ENCODE results near the gene ANO2.
A peak's percentile ranks its signal among the peaks of the same experiment; 100 is the strongest.
"Not testable (repeated sequence)": the region's sequence is repeated elsewhere in the genome, so short reads cannot be mapped to it uniquely, and the experiment has no call there.

Gene ANO2

DNA sequence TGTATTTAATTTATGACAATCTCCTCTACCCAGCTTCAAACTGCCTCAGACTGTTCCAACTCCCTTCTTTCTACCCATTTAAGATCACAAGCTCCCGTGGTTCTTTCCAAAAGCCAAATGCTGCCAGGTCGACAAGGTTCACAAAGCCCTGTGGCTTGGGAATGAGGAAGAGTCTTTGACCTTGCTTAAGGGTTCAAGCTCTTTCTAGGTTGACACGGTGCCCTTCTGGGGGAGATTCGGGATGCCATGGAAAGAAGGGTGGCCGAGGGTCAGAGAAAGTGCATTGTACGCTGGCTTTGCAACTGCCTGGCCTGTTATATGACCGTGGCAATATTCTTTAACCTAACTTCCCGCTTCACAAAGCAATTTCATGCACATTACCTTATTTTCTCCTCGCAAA lies 239.3 kb downstream of the ANO2 start:
- H3K27ac Mint-ChIP-seq, result no peak overlapping the region
- ATAC-seq (no peak), DNase-seq (no peak)
- H3K4me3 Mint-ChIP-seq, result no peak overlapping the region
- H3K27me3 Mint-ChIP-seq, result peaks cover 10% of the 10 kb centered on the region
- H3K9me3 Mint-ChIP-seq, result no peaks in the 10 kb centered on the region
- H3K4me1 Mint-ChIP-seq, result peaks cover 6% of the 10 kb centered on the region

DNA sequence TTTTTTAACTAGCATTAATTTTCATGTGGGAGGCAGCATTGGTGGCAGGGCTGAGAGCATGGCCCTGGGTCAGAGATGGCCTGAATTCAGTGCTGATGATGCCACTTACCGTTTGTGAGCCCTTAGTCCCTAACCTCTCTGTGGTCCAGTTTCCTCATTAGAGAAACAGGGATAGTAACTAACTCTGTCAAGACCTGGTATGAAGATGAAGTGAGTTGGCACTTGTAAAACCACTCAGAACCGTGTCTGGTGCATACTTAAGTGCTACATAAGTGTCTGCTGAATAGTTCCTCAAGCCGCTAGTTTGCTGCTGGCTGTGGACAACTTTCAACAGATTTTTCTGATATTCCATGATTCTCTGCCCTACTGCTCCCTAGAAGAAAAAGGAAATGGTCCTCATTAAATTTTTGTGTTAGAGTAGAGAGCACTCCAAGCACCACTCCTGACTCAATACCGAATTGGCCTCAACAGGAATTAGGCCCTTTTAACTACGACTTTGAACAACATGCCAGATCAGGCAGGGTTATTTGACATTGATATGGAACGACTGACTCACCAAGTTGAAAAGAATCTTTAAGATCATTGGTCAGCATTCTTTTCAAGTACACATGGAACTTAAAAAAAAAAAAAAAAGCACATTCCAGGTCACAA lies 250.2 kb downstream of the ANO2 start:
- H3K4me1 Mint-ChIP-seq, result no peaks in the 10 kb centered on the region
- DNase-seq, result no peak
- ATAC-seq, result no peak
- H3K27me3 Mint-ChIP-seq, result no peaks in the 10 kb centered on the region
- no peak overlapping the region for H3K4me3 Mint-ChIP-seq
- H3K9me3 Mint-ChIP-seq, result no peaks in the 10 kb centered on the region
- no peak overlapping the region for H3K27ac Mint-ChIP-seq

DNA sequence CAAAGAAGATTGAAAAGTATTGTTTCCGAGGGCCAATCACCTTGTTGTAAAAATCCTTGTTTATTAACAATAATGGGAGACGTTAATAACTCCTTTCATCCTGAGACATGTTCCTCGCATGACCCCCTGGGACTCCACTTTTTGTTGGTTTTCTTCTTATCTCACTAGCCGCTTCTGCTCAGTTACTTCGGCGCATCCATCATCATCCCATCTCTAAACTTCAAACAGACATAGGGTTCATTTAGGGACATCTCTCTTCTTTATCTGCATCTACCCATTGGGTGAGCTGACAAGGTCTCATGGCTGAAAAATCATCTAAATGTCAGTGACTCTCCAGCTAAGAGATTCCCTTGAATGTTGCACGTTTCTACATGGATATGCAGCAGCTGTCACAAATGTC lies 252.2 kb downstream of the ANO2 start:
- no peaks in the 10 kb centered on the region for H3K4me1 Mint-ChIP-seq
- ATAC-seq (no peak), DNase-seq (no peak)
- H3K4me3 Mint-ChIP-seq, result no peak overlapping the region
- H3K9me3 Mint-ChIP-seq, result no peaks in the 10 kb centered on the region
- no peak overlapping the region for H3K27ac Mint-ChIP-seq
- no peaks in the 10 kb centered on the region for H3K27me3 Mint-ChIP-seq

DNA sequence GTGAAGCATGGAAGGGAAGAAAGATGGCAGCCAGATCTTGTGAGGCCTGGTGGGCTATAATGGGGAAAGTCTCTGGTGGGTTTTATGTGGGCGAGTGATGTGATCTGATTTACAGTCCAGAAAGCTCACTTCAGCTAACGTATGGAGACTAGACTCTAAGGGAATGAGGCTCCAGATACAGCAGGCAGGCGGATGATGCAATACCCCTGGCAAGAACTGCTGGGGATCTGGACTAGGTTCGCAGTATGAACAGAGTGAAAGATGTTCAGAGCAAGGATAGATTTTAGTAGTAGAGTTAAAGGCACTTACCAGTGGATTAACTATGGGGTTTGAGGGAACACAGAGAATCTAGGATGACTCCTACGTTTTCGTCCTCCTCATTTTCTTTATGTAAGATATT lies 253.1 kb downstream of the ANO2 start:
- ATAC-seq, result no peak
- H3K9me3 Mint-ChIP-seq, result no peaks in the 10 kb centered on the region

DNA sequence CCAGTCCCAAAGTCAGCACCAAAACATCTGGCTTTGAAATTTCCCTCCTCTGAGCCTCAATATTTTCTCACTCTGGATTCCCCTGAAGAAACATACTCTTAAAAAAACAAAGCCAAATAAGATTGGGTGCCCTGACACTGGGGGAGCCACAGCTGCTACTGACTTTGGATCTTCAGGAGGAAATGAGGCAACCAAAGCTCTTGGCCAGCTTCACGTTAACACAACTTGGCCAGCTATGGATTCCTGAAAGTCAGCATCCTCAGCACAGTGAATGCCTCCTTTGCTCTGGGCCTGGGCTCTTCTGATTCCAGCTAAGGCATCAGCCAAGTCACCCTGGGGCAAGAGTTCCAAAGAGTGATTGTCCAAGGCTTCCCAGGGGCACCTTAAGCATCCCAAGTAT lies 254.8 kb downstream of the ANO2 start:
- Mint-ChIP-seq H3K27ac (no peak overlapping the region), H3K4me1 (no peaks in the 10 kb centered on the region), H3K9me3 (no peaks in the 10 kb centered on the region), H3K27me3 (no peaks in the 10 kb centered on the region), H3K4me3 (no peak overlapping the region)
- DNase-seq (no peak), ATAC-seq (no peak)

More for the DNA sequence above, 253.1 kb downstream of the ANO2 start:
- DNase-seq, result no peak
- H3K27ac Mint-ChIP-seq, result no peak overlapping the region
- no peaks in the 10 kb centered on the region for H3K27me3 Mint-ChIP-seq
- H3K4me1 Mint-ChIP-seq, result no peaks in the 10 kb centered on the region
- H3K4me3 Mint-ChIP-seq, result no peak overlapping the region

DNA sequence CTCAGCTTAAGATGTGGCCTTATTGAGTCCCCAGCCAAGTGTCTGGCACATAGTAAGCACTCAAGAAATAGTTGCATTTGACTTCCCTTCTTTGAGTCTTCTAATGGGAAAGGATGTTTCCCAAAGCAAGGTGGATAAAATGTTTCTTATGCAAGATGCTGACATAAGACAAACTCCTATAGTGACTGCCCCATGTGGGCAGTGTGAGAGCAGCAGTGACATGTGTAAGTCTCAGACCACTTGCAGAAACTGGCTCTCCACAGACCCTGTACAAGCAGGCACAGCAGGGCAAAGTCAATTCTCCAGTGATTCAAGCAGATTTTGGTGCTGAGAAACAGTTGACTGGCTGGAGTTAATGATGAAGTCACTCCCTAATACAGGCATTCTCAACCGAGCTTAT lies 255.3 kb downstream of the ANO2 start:
- ATAC-seq (no peak), DNase-seq (no peak)
- Mint-ChIP-seq H3K9me3 (no peaks in the 10 kb centered on the region), H3K4me1 (no peaks in the 10 kb centered on the region), H3K27ac (peak overlapping the region in 1 of 2 donors; percentile 29), H3K27me3 (no peaks in the 10 kb centered on the region), H3K4me3 (no peak overlapping the region)

DNA sequence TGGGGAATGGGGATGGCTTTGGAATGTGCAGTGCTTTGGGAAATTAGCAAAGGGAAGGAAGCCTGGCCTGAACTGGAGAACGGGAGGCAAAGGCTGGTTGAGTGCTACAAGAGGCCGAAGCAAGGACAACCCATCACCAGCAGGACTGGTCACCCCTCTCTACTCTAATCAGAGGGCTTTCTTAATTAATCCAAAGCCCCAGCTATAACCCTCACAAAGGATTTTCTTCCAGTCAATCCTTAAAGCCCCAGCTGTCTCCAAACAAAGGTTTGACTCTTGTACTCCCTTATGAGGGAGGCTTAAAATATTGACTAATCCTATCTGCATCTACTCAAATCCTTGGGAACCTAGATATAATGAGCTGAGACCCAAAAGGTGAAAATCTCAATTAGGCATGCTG lies 256.8 kb downstream of the ANO2 start:
- Mint-ChIP-seq H3K27me3 (no peaks in the 10 kb centered on the region), H3K4me1 (no peaks in the 10 kb centered on the region), H3K9me3 (no peaks in the 10 kb centered on the region), H3K27ac (no peak overlapping the region), H3K4me3 (no peak overlapping the region)
- ATAC-seq (no peak), DNase-seq (no peak)

DNA sequence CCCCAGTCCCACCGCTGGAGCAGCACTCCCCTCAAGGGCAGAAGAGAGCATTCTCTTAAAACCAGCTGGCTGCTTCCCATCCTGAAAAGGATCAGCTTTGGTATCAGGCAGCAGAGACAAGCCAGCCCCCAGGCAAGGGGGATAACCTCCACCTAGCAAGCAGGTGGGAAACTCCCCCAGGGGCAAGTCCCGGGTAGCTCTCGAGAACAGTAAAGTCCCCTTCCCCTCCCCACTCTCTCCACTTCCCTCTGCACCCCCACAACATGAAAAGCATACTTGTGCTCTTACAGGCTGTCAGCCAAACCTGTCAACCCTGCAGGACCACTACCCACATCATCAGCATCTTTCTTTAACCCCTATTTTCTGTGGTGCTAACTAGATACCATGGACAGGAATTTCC lies 259.1 kb downstream of the ANO2 start:
- no peak overlapping the region for H3K27ac Mint-ChIP-seq
- H3K9me3 Mint-ChIP-seq, result no peaks in the 10 kb centered on the region
- ATAC-seq, result no peak
- no peaks in the 10 kb centered on the region for H3K27me3 Mint-ChIP-seq
- H3K4me3 Mint-ChIP-seq, result no peak overlapping the region
- no peaks in the 10 kb centered on the region for H3K4me1 Mint-ChIP-seq
- DNase-seq, result no peak

DNA sequence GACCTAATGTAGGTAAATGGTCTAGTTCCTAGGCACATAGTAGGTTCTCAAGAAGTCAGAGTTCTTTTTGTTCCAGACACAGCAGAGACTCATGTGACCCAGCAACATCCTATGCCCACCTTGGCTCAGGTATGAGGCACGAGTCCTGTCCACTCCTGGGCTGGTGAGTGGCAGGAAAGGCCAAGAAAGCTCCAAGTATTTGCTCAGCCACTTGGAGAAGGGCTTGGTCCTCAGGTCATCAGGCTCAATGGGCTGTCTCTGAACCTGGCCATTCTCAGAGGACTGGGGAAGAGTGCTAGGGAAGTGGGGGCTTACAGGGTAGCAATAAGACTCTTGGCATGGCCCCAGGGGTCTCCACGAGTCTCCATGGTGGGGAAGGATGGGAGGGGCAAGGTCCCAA lies 260.1 kb downstream of the ANO2 start:
- Mint-ChIP-seq H3K27ac (peak overlapping the region in 1 of 2 donors; percentile 21), H3K27me3 (no peaks in the 10 kb centered on the region), H3K9me3 (no peaks in the 10 kb centered on the region), H3K4me1 (no peaks in the 10 kb centered on the region), H3K4me3 (no peak overlapping the region)
- DNase-seq (no peak), ATAC-seq (no peak)

DNA sequence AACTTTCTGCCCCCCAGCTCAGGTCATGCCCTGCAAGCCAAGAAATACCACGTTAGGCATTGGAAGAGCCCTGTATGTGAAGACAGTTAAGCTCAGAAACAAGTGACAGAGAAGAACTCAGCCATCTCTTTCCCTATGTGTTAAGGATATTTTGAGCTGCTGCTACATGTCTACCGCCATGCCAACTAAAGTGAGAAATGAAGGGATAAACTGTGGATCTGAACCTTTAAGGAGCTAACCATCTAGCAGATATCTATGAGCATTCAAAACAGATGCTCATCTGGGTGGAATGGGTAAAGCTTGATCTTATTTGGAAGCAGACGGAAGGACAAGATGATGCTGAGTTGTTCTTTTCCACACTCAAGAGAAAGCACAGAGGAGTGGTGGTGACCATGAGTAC lies 262.5 kb downstream of the ANO2 start:
- H3K27ac Mint-ChIP-seq, result no peak overlapping the region

DNA sequence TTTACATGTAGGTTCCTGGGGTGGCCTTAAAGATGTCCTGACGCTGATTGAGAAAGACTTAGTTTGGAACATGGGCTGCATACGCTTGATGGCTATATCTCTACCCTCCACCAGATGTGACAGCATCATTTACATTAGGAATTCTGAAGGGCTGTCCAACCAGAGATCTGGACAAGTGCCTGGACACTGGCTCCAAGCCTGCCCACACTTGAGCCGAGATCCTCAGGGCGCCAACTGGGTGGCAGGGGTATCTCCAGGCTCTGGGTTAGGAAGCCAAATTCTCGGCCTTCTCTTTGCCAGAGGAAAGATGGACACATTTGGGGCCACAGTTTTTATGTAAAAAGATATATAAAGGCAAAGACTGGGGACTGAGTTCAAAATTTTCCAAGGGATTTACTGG lies 266.9 kb downstream of the ANO2 start:
- no peak for ATAC-seq
- no peak for DNase-seq
- Mint-ChIP-seq H3K4me3 (no peak overlapping the region), H3K4me1 (no peaks in the 10 kb centered on the region), H3K9me3 (no peaks in the 10 kb centered on the region), H3K27ac (no peak overlapping the region), H3K27me3 (peaks cover 19% of the 10 kb centered on the region)

More for the DNA sequence above, 262.5 kb downstream of the ANO2 start:
- DNase-seq, result no peak
- H3K27me3 Mint-ChIP-seq, result no peaks in the 10 kb centered on the region
- no peak overlapping the region for H3K4me3 Mint-ChIP-seq
- ATAC-seq, result no peak
- H3K9me3 Mint-ChIP-seq, result no peaks in the 10 kb centered on the region
- H3K4me1 Mint-ChIP-seq, result no peaks in the 10 kb centered on the region

DNA sequence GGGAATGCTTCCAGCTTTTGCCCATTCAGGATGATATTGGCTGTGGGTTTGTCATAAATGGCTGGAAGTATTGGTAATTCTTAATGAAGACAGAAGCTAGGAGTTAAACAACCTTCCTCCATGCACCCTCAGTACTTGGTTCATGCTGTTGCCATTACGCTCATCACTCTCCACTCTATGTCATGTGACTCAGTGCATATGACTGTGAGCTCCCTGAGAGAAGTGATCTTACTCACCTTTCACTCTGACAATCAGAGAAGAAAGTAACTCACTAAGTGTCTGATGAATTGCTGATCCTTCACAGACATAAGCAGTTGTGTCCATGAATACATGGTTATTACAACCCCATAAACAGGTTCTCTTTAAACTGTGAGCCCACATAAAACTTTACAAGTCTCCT lies 275.4 kb downstream of the ANO2 start:
- not testable (repeated sequence) for ATAC-seq, H3K4me3 Mint-ChIP-seq, H3K9me3 Mint-ChIP-seq, H3K27ac Mint-ChIP-seq, DNase-seq, H3K4me1 Mint-ChIP-seq
- peaks cover 10% of the 10 kb centered on the region for H3K27me3 Mint-ChIP-seq

DNA sequence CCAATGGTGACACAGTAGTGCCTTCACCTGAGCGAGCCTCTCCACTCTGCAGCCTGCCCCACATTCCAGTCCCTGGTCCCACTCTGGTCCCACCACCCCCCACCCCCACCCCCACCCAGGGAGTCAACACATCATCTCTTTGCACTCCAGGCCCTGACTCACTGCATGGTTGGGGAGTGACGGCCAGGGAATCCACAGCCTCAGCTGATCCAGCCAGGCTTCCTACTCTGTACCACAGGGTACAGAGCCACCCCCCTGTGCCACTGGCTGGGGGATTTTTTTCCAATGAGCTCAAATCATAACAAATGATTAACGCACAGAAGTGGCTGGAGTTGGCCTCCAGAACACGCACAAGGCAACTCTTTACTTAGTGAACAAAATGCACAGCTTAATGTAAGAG lies 279.4 kb downstream of the ANO2 start:
- Mint-ChIP-seq H3K4me1 (no peaks in the 10 kb centered on the region), H3K9me3 (no peaks in the 10 kb centered on the region)
- no peak for DNase-seq

DNA sequence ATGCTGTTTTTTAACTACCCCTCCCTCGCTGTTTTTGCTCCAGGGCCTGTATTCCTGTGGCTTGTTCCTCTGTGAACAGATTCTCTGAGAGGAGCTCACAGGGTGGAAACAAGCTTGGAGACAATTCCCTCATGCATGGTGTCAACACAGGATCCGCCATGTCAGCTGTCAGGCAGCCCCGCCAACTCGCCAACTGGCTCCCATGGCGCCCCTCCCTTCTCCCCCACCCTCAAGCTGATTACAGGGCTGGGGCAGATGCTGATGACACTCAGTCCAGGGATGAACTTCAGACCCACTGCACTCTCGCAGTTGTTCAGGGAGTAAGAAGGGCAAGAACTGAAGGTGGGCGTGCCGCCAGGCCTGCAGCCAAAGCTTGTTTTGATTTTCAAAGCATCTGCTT lies 283.2 kb downstream of the ANO2 start:
- Mint-ChIP-seq H3K27me3 (no peaks in the 10 kb centered on the region), H3K4me3 (no peak overlapping the region), H3K9me3 (no peaks in the 10 kb centered on the region), H3K4me1 (no peaks in the 10 kb centered on the region), H3K27ac (no peak overlapping the region)
- ATAC-seq (no peak), DNase-seq (no peak)

More for the DNA sequence above, 279.4 kb downstream of the ANO2 start:
- Mint-ChIP-seq H3K4me3 (no peak overlapping the region), H3K27ac (no peak overlapping the region), H3K27me3 (no peaks in the 10 kb centered on the region)
- no peak for ATAC-seq

DNA sequence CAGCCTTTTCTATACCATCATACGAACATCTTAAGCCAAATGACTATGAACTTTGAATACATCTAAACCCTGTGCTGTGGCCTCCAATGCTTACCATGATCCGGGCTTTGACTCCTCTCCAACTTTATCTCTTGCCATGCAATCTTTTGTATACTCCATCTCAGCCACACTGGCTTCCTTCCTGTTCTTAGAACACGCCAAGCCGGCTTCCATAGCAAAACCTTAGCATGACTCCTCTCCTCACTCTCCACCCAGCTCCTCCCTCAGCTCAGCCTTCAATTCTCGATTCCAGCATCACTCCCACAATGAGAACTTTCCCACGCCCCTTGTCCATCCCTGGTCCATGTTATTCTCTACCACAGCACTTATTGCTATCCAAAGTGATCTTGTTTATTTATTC lies 284.8 kb downstream of the ANO2 start:
- Mint-ChIP-seq H3K9me3 (no peaks in the 10 kb centered on the region), H3K27ac (no peak overlapping the region), H3K4me1 (no peaks in the 10 kb centered on the region), H3K27me3 (no peaks in the 10 kb centered on the region), H3K4me3 (no peak overlapping the region)
- ATAC-seq (no peak), DNase-seq (no peak)

DNA sequence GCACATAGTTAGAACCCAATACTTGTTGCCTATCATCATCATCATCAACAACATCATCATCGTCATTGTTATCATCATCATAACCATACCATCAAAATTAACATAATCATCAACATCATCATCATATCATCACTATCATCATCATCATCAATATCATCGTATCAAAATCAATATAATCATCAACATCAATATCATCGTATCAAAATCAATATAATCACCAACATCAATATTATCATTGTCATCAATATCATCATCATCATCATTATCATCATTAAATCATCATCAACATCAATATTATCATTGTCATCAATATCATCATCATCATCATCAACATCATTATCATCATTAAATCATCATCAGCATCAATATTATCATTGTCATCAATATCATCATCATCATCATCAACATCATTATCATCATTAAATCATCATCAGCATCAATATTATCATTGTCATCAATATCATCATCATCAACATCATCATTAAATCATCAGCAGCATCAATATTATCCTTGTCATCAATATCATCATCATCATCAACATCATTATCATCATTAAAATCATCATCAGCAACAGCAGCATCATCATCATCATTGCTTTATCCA lies 286.6 kb downstream of the ANO2 start:
- not testable (repeated sequence) for DNase-seq, H3K4me3 Mint-ChIP-seq, H3K9me3 Mint-ChIP-seq, ATAC-seq, H3K27ac Mint-ChIP-seq, H3K4me1 Mint-ChIP-seq, H3K27me3 Mint-ChIP-seq

DNA sequence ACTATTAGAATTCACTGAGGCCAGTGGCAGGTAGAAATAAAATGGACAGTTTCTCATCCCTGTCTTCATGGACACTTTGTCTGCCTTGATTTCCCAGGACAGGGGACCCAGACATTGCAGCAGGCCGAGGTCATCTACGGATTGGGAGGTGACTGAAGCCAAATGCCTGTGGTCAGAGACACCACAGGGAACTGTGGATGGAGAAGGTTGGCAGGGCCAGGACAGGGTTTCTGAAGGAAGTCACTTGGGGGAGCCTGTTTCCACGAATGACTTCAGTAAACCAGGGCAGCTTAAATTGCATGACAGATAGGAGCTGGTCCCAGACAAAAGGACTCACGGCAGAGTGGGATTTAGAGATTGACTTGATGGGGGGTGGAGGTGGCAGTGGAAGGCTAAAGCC lies 288.2 kb downstream of the ANO2 start:
- H3K27ac Mint-ChIP-seq, result no peak overlapping the region
- no peaks in the 10 kb centered on the region for H3K9me3 Mint-ChIP-seq
- peaks cover 6% of the 10 kb centered on the region for H3K27me3 Mint-ChIP-seq
- no peaks in the 10 kb centered on the region for H3K4me1 Mint-ChIP-seq
- ATAC-seq (no peak), DNase-seq (no peak)
- H3K4me3 Mint-ChIP-seq, result no peak overlapping the region

All from stimulated activated naive CD8-positive, alpha-beta T cell treated with anti-CD3 and anti-CD28 coated beads, Interleukin-15, amount 100 ng/mL, for 72 hours (primary cell).